ENCODE results near the gene SLC25A13.

Gene SLC25A13

DNA sequence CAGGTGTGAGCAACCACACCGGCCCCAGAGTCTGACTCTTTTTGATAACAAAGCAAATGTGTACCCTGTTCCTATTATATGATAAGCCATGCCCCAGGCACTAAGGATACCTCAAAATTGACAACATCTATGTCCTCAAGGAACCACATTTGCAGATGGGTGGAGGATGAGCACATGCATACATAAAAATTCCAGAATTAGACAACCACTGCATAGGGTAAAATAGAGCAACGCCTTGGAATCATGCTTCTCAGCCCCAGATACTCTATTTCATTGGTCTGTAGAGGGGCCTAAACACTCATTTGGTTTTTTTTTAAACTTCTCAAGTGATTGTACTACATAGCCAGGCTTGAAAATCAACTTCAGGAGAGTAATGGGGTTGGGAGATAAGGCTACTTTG, 78.7 kb downstream of the SLC25A13 start:
- in situ Hi-C loops (cut with HindIII; ENCODE audit: low pct_unique_long_range_greater_than_20kb, low sequenced_read_pairs) = no loop called here
- no peak for TF ChIP-seq JUND (IDR thresholded peaks at IDR 0.05; ENCODE audit: low read depth)
- no peak for DNase-seq (ENCODE audit: low read depth in 1 of 2, low spot score in 1 of 2)

DNA sequence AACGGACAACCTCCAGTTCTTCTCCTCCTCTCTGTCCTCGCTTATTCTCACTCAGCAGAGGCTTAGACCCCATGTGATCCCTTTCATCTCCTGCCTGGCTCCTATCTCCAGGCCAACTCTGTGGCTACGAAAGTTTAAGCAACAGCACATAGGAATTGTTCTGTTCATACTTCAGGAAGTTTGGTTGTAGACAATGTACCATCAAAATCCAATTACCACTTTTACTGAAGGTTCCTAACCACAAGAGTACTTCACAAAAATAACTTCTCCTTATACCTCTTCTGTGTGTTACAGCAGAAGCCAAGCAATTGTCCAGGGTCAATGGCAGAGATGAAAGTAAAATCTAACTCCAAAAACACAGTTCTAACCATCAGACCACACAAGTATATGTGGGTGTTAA, 80.0 kb downstream of the SLC25A13 start:
- in situ Hi-C loops (cut with HindIII; ENCODE audit: low pct_unique_long_range_greater_than_20kb, low sequenced_read_pairs) = no loop called here
- TF ChIP-seq JUND (IDR thresholded peaks at IDR 0.05; ENCODE audit: low read depth) = no peak
- DNase-seq (ENCODE audit: low read depth in 1 of 2, low spot score in 1 of 2) = no peak

- in situ Hi-C loops (cut with HindIII; ENCODE audit: low pct_unique_long_range_greater_than_20kb, low sequenced_read_pairs) = no loop called here
- DNase-seq (ENCODE audit: low read depth in 1 of 2, low spot score in 1 of 2) = no peak
- TF ChIP-seq JUND (IDR thresholded peaks at IDR 0.05; ENCODE audit: low read depth) = no peak
These were observed 82.7 kb downstream of the SLC25A13 start for GRCh38 chr7:96238976-96239766.

DNA sequence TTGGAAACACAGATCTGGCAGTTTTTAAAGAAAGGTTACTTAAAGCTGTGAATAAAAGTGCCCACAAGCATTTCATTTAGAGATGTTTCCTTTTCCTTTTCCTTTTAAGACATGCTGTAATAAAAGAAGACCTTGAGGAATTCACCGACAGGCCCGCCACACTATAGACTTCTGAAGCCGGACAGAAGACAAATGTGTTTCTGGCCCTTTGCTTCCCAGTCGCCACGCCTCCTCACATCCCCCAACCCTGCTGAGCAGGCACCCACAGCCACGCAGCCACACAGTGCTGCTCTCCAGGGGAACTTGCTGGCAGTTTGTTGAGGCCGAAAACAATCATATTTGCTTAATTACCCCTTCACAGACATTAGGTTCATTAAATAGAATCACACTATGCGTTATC, 83.4 kb downstream of the SLC25A13 start:
- in situ Hi-C loops (cut with HindIII; ENCODE audit: low pct_unique_long_range_greater_than_20kb, low sequenced_read_pairs) = no loop called here
- no peak for TF ChIP-seq JUND (IDR thresholded peaks at IDR 0.05; ENCODE audit: low read depth)
- DNase-seq (ENCODE audit: low read depth in 1 of 2, low spot score in 1 of 2) = no peak

GRCh38 chr7:96237040-96237439, 84.9 kb downstream of the SLC25A13 start:
- in situ Hi-C loops (cut with HindIII; ENCODE audit: low pct_unique_long_range_greater_than_20kb, low sequenced_read_pairs) = no loop called here
- no peak for DNase-seq (ENCODE audit: low read depth in 1 of 2, low spot score in 1 of 2)
- no peak for TF ChIP-seq JUND (IDR thresholded peaks at IDR 0.05; ENCODE audit: low read depth)

DNA sequence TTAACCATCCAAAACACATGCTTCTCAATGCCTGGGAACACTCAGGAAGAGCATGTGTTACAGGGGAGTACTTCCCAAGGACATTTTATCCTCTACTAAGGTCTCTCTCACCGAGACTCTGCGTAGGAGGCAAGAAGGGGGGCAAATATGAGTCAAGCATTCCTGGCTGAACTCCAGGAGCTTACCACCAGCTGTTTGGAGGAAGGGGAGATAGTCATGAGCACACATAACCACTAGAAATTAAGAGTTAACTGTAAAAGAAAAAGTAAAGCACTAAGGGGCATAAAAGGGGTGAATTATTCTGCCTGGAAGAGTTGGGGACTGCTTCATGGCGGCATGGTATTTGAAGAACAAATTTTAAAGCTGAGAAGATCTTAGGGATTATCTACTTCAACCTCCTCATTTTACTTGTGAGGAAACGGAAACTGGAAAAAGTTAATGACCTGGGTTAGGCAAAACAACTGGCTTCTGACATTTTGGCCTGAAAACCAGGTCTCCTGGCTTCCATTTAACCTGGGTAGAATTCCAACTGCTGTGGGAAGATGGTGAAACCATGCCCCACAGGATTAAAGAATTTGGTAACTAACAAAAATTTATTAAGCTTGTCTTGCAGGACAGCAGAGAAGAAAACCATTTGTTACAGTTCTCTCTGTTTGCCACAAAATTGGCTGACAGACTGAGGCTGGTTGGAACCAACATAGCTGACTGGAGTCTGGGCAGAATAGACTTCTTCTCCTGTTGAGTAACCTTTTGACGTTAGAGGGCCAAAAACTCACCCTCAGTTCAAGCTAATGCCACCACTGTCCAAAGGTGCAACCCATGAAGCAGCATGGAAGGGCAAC, 85.5 kb downstream of the SLC25A13 start:
- in situ Hi-C loops (cut with HindIII; ENCODE audit: low pct_unique_long_range_greater_than_20kb, low sequenced_read_pairs) = no loop called here
- no peak for DNase-seq (ENCODE audit: low read depth in 1 of 2, low spot score in 1 of 2)
- no peak for TF ChIP-seq JUND (IDR thresholded peaks at IDR 0.05; ENCODE audit: low read depth)

- no peak for DNase-seq (ENCODE audit: low read depth in 1 of 2, low spot score in 1 of 2)
- in situ Hi-C loops (cut with HindIII; ENCODE audit: low pct_unique_long_range_greater_than_20kb, low sequenced_read_pairs) = no loop called here
- no peak for TF ChIP-seq JUND (IDR thresholded peaks at IDR 0.05; ENCODE audit: low read depth)
These were observed 86.6 kb downstream of the SLC25A13 start for GRCh38 chr7:96235281-96235680.

DNA sequence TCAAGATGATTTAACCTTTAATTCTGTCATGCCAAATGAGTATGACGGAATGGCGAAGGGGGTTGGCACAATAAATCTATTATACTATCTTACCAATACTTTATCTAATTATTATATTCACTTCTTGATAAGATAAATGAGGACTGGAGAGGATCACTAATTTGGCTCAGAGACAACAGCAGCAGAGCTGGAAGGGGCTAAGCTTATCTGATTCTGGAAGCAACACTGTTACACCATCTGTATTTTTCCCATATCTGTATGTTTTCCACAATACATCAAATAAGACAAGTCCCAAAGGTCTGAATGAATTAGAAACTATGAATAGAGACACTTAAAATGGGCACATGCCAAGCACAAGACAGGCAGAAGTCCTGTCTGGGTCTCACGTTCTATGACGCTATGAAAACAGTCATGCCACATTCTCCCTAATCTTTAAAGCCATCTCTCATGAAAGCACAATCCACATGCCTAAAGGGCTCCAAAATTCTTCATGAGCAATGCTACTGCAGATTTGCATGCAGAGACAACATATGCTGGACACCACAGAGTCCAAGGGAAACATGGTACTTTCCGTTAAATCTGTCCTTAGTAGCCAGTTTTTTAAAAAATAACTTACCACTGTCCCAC, 88.3 kb downstream of the SLC25A13 start:
- in situ Hi-C loops (cut with HindIII; ENCODE audit: low pct_unique_long_range_greater_than_20kb, low sequenced_read_pairs) = no loop called here
- no peak for DNase-seq (ENCODE audit: low read depth in 1 of 2, low spot score in 1 of 2)
- TF ChIP-seq JUND (IDR thresholded peaks at IDR 0.05; ENCODE audit: low read depth) = no peak

DNA sequence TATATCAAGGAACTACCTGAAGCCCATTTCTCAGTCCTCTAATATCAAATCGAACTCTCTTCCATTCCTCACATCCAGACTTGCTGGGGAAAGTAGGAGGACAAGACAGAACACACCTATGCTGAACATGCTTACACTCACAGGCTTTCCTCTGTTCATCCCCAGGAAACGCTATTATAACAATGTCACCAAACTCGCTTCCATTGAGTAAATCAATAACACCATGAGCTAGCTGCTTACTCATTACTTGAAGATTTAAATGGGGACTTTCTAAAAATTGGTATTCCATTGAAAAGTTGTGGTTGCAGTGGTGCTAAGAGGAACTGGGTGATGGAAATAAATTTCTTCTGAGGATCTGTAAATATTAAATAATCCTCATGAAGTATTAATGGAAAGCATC, 88.8 kb downstream of the SLC25A13 start:
- DNase-seq (ENCODE audit: low read depth in 1 of 2, low spot score in 1 of 2) = no peak
- in situ Hi-C loops (cut with HindIII; ENCODE audit: low pct_unique_long_range_greater_than_20kb, low sequenced_read_pairs) = no loop called here
- no peak for TF ChIP-seq JUND (IDR thresholded peaks at IDR 0.05; ENCODE audit: low read depth)

DNA sequence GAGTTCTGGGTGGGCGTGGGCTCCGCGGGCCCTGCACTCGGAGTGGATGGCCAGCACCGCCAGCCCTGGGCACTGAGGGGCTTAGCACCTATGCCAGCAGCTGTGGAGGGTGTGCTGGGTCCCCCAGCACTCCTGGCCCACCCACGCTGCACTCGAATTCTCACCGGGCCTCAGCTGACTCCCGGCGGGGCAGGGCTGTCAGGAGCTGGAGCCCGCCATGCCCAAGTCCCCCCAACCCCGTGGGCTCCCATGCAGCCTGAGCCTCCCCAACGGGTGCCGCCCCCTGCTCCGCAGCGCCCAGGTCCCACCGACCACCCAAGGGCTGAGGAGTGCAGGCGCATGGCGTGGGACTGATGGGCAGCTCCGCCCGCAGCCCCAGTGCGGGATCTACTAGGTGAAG, 93.1 kb downstream of the SLC25A13 start:
- no peak for TF ChIP-seq JUND (IDR thresholded peaks at IDR 0.05; ENCODE audit: low read depth)
- DNase-seq (ENCODE audit: low read depth in 1 of 2, low spot score in 1 of 2) = no peak
- in situ Hi-C loops (cut with HindIII; ENCODE audit: low pct_unique_long_range_greater_than_20kb, low sequenced_read_pairs) = no loop called here

- in situ Hi-C loops (cut with HindIII; ENCODE audit: low pct_unique_long_range_greater_than_20kb, low sequenced_read_pairs) = no loop called here
- no peak for DNase-seq (ENCODE audit: low read depth in 1 of 2, low spot score in 1 of 2)
- no peak for TF ChIP-seq JUND (IDR thresholded peaks at IDR 0.05; ENCODE audit: low read depth)
These were observed 96.6 kb downstream of the SLC25A13 start for GRCh38 chr7:96225251-96225650.

DNA sequence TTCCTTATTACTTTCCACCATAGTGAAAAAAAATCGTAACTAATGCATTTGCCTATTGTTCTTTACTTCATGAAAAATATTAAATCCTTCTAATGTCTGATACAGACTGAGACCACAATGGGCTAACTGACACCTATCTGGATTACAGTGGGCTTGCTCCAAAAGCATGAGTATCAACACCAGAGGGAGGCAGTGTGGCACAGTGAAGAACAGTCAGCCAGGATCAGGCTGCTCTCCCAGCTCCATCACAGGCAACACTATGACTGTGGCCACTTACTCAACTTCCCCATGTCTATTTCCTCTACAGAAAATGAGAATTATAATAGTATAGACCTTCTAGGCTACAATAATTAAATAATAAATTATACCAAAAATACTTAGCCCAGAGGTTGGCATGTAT, 97.2 kb downstream of the SLC25A13 start:
- in situ Hi-C loops (cut with HindIII; ENCODE audit: low pct_unique_long_range_greater_than_20kb, low sequenced_read_pairs) = no loop called here
- no peak for DNase-seq (ENCODE audit: low read depth in 1 of 2, low spot score in 1 of 2)
- TF ChIP-seq JUND (IDR thresholded peaks at IDR 0.05; ENCODE audit: low read depth) = no peak

DNA sequence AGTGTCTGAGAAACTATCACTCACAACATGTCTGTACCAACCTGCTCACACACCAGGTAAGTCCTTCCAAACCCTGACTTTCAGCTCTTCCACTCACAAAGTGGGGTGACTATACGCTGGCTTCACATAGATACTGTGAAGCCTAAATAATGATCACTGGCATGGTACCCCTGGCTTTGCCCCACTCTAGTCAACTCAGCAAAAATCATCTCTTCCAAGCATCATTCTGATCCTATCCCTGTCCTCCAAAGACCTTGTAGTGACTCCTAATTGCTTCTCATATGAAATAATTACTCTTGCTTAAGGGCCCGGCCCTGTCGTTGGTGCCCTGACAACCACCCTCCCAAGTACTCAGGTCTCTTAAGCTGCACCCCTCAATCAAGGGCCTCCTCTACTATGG, 97.8 kb downstream of the SLC25A13 start:
- in situ Hi-C loops (cut with HindIII; ENCODE audit: low pct_unique_long_range_greater_than_20kb, low sequenced_read_pairs) = no loop called here
- no peak for DNase-seq (ENCODE audit: low read depth in 1 of 2, low spot score in 1 of 2)
- no peak for TF ChIP-seq JUND (IDR thresholded peaks at IDR 0.05; ENCODE audit: low read depth)

Data from T47D (cell line).